Gastroesophageal sphincter (tissue), 3 donors: ENCODE data around the gene SV2C.

Experiments
- CTCF ChIP-seq, 4 experiments: fragments of 200-600 bp in 2 of 4; fragments of 450-650 bp in 2 of 4; sonication (generic) in 1 of 4; IDR thresholded peaks; one replicate each; pipeline ENCODE4 v1.5.1; 2017 to 2019; ENCODE audit warnings: antibody characterized with exemption in 4 of 4, mild to moderate bottlenecking in 2 of 4, moderate library complexity in 2 of 4
- EP300 ChIP-seq: sonication (generic); formaldehyde crosslinking; IDR thresholded peaks from one replicate; pipeline ENCODE4 v1.6.1; 2017; ENCODE audit warnings: antibody characterized with exemption, mild to moderate bottlenecking
- POLR2A ChIP-seq, 2 donors: fragments of 450-650 bp; IDR thresholded peaks; one replicate each; pipeline ENCODE4 v1.6.1; 2017; ENCODE audit warnings: antibody characterized with exemption in 2 of 2, mild to moderate bottlenecking in 2 of 2, moderate library complexity in 1 of 2
- POLR2AphosphoS5 ChIP-seq: sonication (generic); formaldehyde crosslinking; IDR thresholded peaks from one replicate; pipeline ENCODE4 v1.6.1; 2017; ENCODE audit warnings: antibody characterized with exemption

GRCh38 chr5:76312783-76313182 is 229.6 kb downstream of the SV2C start:
- TF ChIP-seq CTCF (IDR thresholded peaks at IDR 0.05) (no peak), EP300 (no peak), POLR2A (IDR thresholded peaks at IDR 0.05) (no peak), POLR2AphosphoS5 (no peak)
